IPS-18c (cell line): ENCODE measurements around the gene ADH5.
"Not testable (repeated sequence)": the region's sequence is repeated elsewhere in the genome, so short reads cannot be mapped to it uniquely, and the experiment has no call there.

Experiments
- H3K4me3 ChIP-seq: 2 replicates; pipeline ENCODE4 v1.7.0; 2013; ENCODE audit warnings: low read depth, mild to moderate bottlenecking, low read length, moderate library complexity; ENCODE audit not compliant: insufficient read depth
- H3K9me3 ChIP-seq: one replicate; pipeline ENCODE4 v1.6.1; 2013; ENCODE audit warnings: mild to moderate bottlenecking, low read length, moderate library complexity; ENCODE audit not compliant: control insufficient read depth, insufficient read depth

Gene ADH5

GRCh38 chr4:99091841-99092240, 3.3 kb upstream of the ADH5 start:
- not testable (repeated sequence) for H3K9me3 ChIP-seq, H3K4me3 ChIP-seq

GRCh38 chr4:99091216-99091575, 2.6 kb upstream of the ADH5 start:
- Histone ChIP-seq H3K4me3 (no peak overlapping the region), H3K9me3 (no peaks in the 10 kb centered on the region)

GRCh38 chr4:99090481-99091215, 2.1 kb upstream of the ADH5 start:
- Histone ChIP-seq H3K4me3 (no peak overlapping the region), H3K9me3 (no peaks in the 10 kb centered on the region)

GRCh38 chr4:99088023-99088449, 552 bp downstream of the ADH5 start:
- Histone ChIP-seq H3K4me3 (peak overlapping the region; percentile 64), H3K9me3 (no peaks in the 10 kb centered on the region)

- Histone ChIP-seq H3K4me3 (no peak overlapping the region), H3K9me3 (no peaks in the 10 kb centered on the region)
These were observed 4.0 kb downstream of the ADH5 start for GRCh38 chr4:99084595-99084994.

GRCh38 chr4:99082192-99082591, 6.4 kb downstream of the ADH5 start:
- Histone ChIP-seq H3K9me3 (no peaks in the 10 kb centered on the region), H3K4me3 (no peak overlapping the region)

GRCh38 chr4:99080869-99081268, 7.7 kb downstream of the ADH5 start:
- not testable (repeated sequence) for H3K9me3 ChIP-seq

GRCh38 chr4:99079625-99080295, 8.8 kb downstream of the ADH5 start:
- H3K4me3 ChIP-seq, result no peak overlapping the region
- H3K9me3 ChIP-seq, result no peaks in the 10 kb centered on the region

More at GRCh38 chr4:99080869-99081268, 7.7 kb downstream of the ADH5 start:
- not testable (repeated sequence) for H3K4me3 ChIP-seq

GRCh38 chr4:99078931-99079624, 9.5 kb downstream of the ADH5 start:
- H3K4me3 ChIP-seq, result no peak overlapping the region
- no peaks in the 10 kb centered on the region for H3K9me3 ChIP-seq

GRCh38 chr4:99078336-99078735, 10.3 kb downstream of the ADH5 start:
- Histone ChIP-seq H3K9me3 (no peaks in the 10 kb centered on the region), H3K4me3 (no peak overlapping the region)

GRCh38 chr4:99077177-99077576, 11.4 kb downstream of the ADH5 start:
- no peaks in the 10 kb centered on the region for H3K9me3 ChIP-seq
- no peak overlapping the region for H3K4me3 ChIP-seq

- H3K4me3 ChIP-seq, result no peak overlapping the region
These were observed 12.2 kb downstream of the ADH5 start for GRCh38 chr4:99076292-99076976.

GRCh38 chr4:99074816-99075215, 13.8 kb downstream of the ADH5 start:
- H3K4me3 ChIP-seq, result no peak overlapping the region
- no peaks in the 10 kb centered on the region for H3K9me3 ChIP-seq

More at GRCh38 chr4:99076292-99076976, 12.2 kb downstream of the ADH5 start:
- H3K9me3 ChIP-seq, result no peaks in the 10 kb centered on the region

- H3K9me3 ChIP-seq, result no peaks in the 10 kb centered on the region
- no peak overlapping the region for H3K4me3 ChIP-seq
These were observed 17.4 kb downstream of the ADH5 start for GRCh38 chr4:99071159-99071558.

- Histone ChIP-seq H3K9me3 (no peaks in the 10 kb centered on the region), H3K4me3 (no peak overlapping the region)
These were observed 21.0 kb downstream of the ADH5 start for GRCh38 chr4:99067617-99068016.

GRCh38 chr4:99065521-99065920, 23.1 kb downstream of the ADH5 start:
- not testable (repeated sequence) for H3K4me3 ChIP-seq, H3K9me3 ChIP-seq

GRCh38 chr4:99062120-99062519, 26.5 kb downstream of the ADH5 start:
- H3K9me3 ChIP-seq, result no peaks in the 10 kb centered on the region
- no peak overlapping the region for H3K4me3 ChIP-seq
